PFSK-1 (cell line): ENCODE results near the gene ARL4D.

ENCODE experiments used
- FOXP2 ChIP-seq: optimal IDR thresholded peaks from 2 replicates; pipeline ENCODE3; 2011; ENCODE audit warnings: borderline replicate concordance, control low read depth, inconsistent platforms; ENCODE audit not compliant: insufficient read depth; ENCODE audit errors: extremely low read length, extremely low read depth
- SIN3A ChIP-seq: IDR thresholded peaks from 2 replicates; pipeline ENCODE4 v1.6.1; 2012; ENCODE audit warnings: mild to moderate bottlenecking, low read length, moderate library complexity, borderline replicate concordance; ENCODE audit not compliant: insufficient read depth

- TF ChIP-seq SIN3A (no peak), FOXP2 (no peak)
These were observed 17.6 kb upstream of the ARL4D start for GRCh38 chr17:43381204-43381603.
